PC-9 (cell line): ENCODE data around the gene BANP. TPM values are rescaled to one million over a fixed set of nuclear protein-coding genes. Genes with fewer than 3 reads are reported as not detected.

Experiments used
- BruUV-seq: library from RNA; stranded (reverse); fragments of 400-500 nt; replicated peaks from 2 replicates; lab custom pipeline; 2021; lab: Mats Ljungman, UMichigan
- CTCF ChIA-PET: fragments of 300-600 bp; sonication (Branson Sonifier 250); formaldehyde crosslinking; loops from one replicate; lab custom pipeline; 2022; ENCODE audit warnings: antibody characterized with exemption; lab: Charles Lee
- POLR2A ChIA-PET: fragments of 300-600 bp; sonication (Branson Sonifier 250); formaldehyde crosslinking; loops from one replicate; lab custom pipeline; 2022; ENCODE audit warnings: antibody characterized with exemption; ENCODE audit not compliant: unreplicated experiment; lab: Charles Lee
- DNase-seq, 2 experiments: peaks; one replicate each; pipeline versions ENCODE4 v3.0.0 to v3.0.0-alpha.2; 2015 to 2022; ENCODE audit warnings: mixed read lengths in 1 of 2
- H2AFZ ChIP-seq: fragments of 200-600 bp; sonication (generic); 2 replicates; pipeline ENCODE4 v1.8.1; 2017; ENCODE audit warnings: antibody characterized with exemption
- H3F3A ChIP-seq: fragments of 200-600 bp; sonication (generic); 2 replicates; pipeline ENCODE4 v1.8.1; 2017; ENCODE audit warnings: antibody characterized with exemption, mild to moderate bottlenecking, low read depth; ENCODE audit not compliant: insufficient read depth
- H3K27ac ChIP-seq: fragments of 200-600 bp; sonication (generic); 2 replicates; pipeline ENCODE4 v1.6.1; 2016; ENCODE audit warnings: mixed run types
- H3K27me3 ChIP-seq: fragments of 200-600 bp; sonication (generic); 2 replicates; pipeline ENCODE4 v1.6.1; 2016; ENCODE audit warnings: low read depth, mixed run types; ENCODE audit not compliant: insufficient read depth
- H3K36me3 ChIP-seq: fragments of 200-600 bp; sonication (generic); 2 replicates; pipeline ENCODE4 v1.6.1; 2016; ENCODE audit warnings: low read depth, mixed run types
- H3K4me1 ChIP-seq: fragments of 200-600 bp; sonication (generic); replicated peaks from 2 replicates; pipeline ENCODE4 v1.6.1; 2016; ENCODE audit warnings: mixed run types; ENCODE audit not compliant: insufficient read depth
- H3K4me2 ChIP-seq: fragments of 200-600 bp; sonication (generic); 2 replicates; pipeline ENCODE4 v1.6.1; 2017; ENCODE audit warnings: mixed run types
- H3K4me3 ChIP-seq: fragments of 200-600 bp; sonication (generic); 2 replicates; pipeline ENCODE4 v1.6.1; 2016; ENCODE audit warnings: mixed run types
- H3K79me2 ChIP-seq: fragments of 200-600 bp; sonication (generic); 2 replicates; pipeline ENCODE4 v1.6.1; 2017; ENCODE audit warnings: low read depth, mixed run types
- H3K9me2 ChIP-seq: fragments of 200-600 bp; sonication (generic); 2 replicates; pipeline ENCODE4 v1.8.1; 2017; ENCODE audit warnings: mild to moderate bottlenecking; ENCODE audit not compliant: insufficient read depth
- H3K9me3 ChIP-seq: fragments of 200-600 bp; sonication (generic); 2 replicates; pipeline ENCODE4 v1.8.1; 2016; ENCODE audit warnings: low read depth; ENCODE audit not compliant: insufficient read depth
- H4K20me1 ChIP-seq: fragments of 200-600 bp; sonication (generic); 2 replicates; pipeline ENCODE4 v1.8.1; 2017; ENCODE audit not compliant: insufficient read depth
- CTCF ChIP-seq: fragments of 200-600 bp; sonication (generic); conservative IDR thresholded peaks from 2 replicates; pipeline ENCODE4 v1.6.1; 2017; ENCODE audit warnings: mixed run types, antibody characterized with exemption, mild to moderate bottlenecking, moderate library complexity
- EZH2 ChIP-seq: fragments of 200-600 bp; sonication (generic); IDR thresholded peaks from 2 replicates; pipeline ENCODE4 v1.8.0; 2017; ENCODE audit warnings: antibody characterized with exemption, low read depth
- intact Hi-C: fragments of 100-400 bp; cut with micrococcal nuclease; formaldehyde crosslinking; loops from one replicate; pipeline ENCODE4 v1.10.0; 2022; ENCODE audit not compliant: unreplicated experiment
- total RNA-seq: library from RNA; stranded (reverse); gene quantifications from 2 replicates; pipeline ENCODE4 v1.2.3, GENCODE V29; 2021

Gene BANP
- total RNA-seq, 1 experiment from 2014 or later = 73.2 TPM

GRCh38 chr16:88084881-88085280, 133.6 kb downstream of the BANP start:
- no peak overlapping the region for H3K4me3 ChIP-seq
- POLR2A ChIA-PET = no interaction called here
- no peaks in the 10 kb centered on the region; the same call in 1 of the 2 replicates for H4K20me1 ChIP-seq
- H3F3A ChIP-seq = no peaks in the 10 kb centered on the region
- BruUV-seq = no TSS peak
- no peaks in the 10 kb centered on the region for H3K9me3 ChIP-seq
- H3K4me2 ChIP-seq = no peak overlapping the region
- CTCF ChIA-PET = no interaction called here
- TF ChIP-seq EZH2 = no peak
- TF ChIP-seq CTCF = no peak
- intact Hi-C loops = no loop called here
- no peaks in the 10 kb centered on the region for H3K9me2 ChIP-seq
- no peaks in the 10 kb centered on the region for H3K79me2 ChIP-seq
- no peak overlapping the region for H3K27ac ChIP-seq
- DNase-seq = no peak
- no peaks in the 10 kb centered on the region for H3K36me3 ChIP-seq
- no peaks in the 10 kb centered on the region for H3K4me1 ChIP-seq
- no peaks in the 10 kb centered on the region for H3K27me3 ChIP-seq
- H2AFZ ChIP-seq = no peak overlapping the region

- BruUV-seq = no TSS peak
- intact Hi-C loops = no loop called here
- no peak for DNase-seq
- H3K9me3 ChIP-seq = no peaks in the 10 kb centered on the region
- H3K79me2 ChIP-seq = no peaks in the 10 kb centered on the region
- H3K27me3 ChIP-seq = no peaks in the 10 kb centered on the region
- H2AFZ ChIP-seq = no peak overlapping the region
- H4K20me1 ChIP-seq = no peaks in the 10 kb centered on the region
- TF ChIP-seq EZH2 (no peak), CTCF (no peak)
- no peak overlapping the region for H3K4me2 ChIP-seq
- no peaks in the 10 kb centered on the region for H3F3A ChIP-seq
- no peaks in the 10 kb centered on the region for H3K36me3 ChIP-seq
- H3K9me2 ChIP-seq = no peaks in the 10 kb centered on the region
- CTCF ChIA-PET = no interaction called here
- POLR2A ChIA-PET = no interaction called here
- H3K4me1 ChIP-seq = no peaks in the 10 kb centered on the region
- H3K4me3 ChIP-seq = no peak overlapping the region
- H3K27ac ChIP-seq = no peak overlapping the region
These were observed 135.6 kb downstream of the BANP start for GRCh38 chr16:88086571-88087516.

GRCh38 chr16:88087517-88087877, 136.3 kb downstream of the BANP start:
- Histone ChIP-seq H3K79me2 (no peaks in the 10 kb centered on the region), H3K4me1 (no peaks in the 10 kb centered on the region), H3K4me2 (no peak overlapping the region), H3F3A (no peaks in the 10 kb centered on the region), H3K9me3 (no peaks in the 10 kb centered on the region), H3K36me3 (no peaks in the 10 kb centered on the region), H4K20me1 (no peaks in the 10 kb centered on the region), H3K27ac (no peak overlapping the region), H3K9me2 (no peaks in the 10 kb centered on the region), H3K4me3 (no peak overlapping the region), H3K27me3 (no peaks in the 10 kb centered on the region), H2AFZ (no peak overlapping the region)
- ChIA-PET POLR2A (no interaction called here), CTCF (no interaction called here)
- no TSS peak for BruUV-seq
- no peak for DNase-seq
- TF ChIP-seq CTCF = no peak
- intact Hi-C loops = no loop called here
